A673 (cell line): ENCODE data around the gene DCAKD.

Source experiments
- CTCF ChIP-seq: fragments of 300-800, 200-600 bp; sonication (generic); conservative IDR thresholded peaks from 2 replicates; pipeline ENCODE4 v1.5.1; 2017; ENCODE audit warnings: low read depth, mild to moderate bottlenecking, antibody characterized with exemption, low read length, moderate library complexity, mixed read lengths
- EZH2 ChIP-seq: fragments of 200-600 bp; sonication (generic); IDR thresholded peaks from 2 replicates; pipeline ENCODE4 v1.6.1; 2017; ENCODE audit warnings: borderline replicate concordance, low read depth, mild to moderate bottlenecking, mixed read lengths, antibody characterized with exemption, low read length; ENCODE audit not compliant: poor library complexity, severe bottlenecking

- TF ChIP-seq CTCF, result no peak
- TF ChIP-seq EZH2, result no peak
Measured at GRCh38 chr17:45060797-45061605, 9.6 kb upstream of the DCAKD start, which contains the start of gene NMT1.
